ENCODE data around the gene C2orf92.

DNA sequence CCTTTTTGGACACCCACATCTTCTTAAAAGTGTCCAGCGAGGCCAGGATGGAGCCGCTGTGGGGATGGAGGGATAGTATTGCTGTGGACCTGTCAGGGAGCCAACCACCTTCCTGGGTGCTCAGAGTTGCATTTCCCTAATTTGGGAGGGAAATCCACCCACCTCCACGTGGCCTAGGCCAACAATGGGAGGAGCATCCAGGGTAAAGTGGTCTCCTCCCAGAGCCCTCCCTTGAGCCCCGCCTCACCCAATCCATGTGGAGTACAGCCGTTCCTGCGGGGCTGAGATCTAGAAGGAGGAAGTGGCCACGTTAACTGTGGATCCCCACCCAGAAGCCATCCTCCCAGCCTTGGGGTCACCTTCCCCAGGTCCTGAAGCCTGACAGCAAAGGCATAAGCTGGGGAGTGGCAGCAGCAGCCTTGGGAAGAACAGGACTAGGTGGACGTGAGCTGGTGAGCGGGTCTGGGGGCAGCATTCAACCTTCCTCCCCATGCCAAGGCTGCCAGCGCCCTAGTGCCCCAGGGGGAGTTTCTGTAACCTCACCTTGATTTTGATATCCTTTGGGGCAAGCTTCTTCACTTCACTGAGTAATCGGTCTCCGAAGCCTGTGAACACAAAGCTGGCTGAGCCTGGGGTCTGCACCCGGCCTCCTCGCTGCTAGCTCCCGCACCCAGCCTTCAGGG lies 12.5 kb upstream of the C2orf92 start:
- TF ChIP-seq ZNF433 (tag by site-specific recombination; IDR thresholded peaks at IDR 0.05; ENCODE audit: low read depth) (no peak), ZNF324 (tag by site-specific recombination; IDR thresholded peaks at IDR 0.05) (no peak), ZNF174 (tag by site-specific recombination; IDR thresholded peaks at IDR 0.05) (no peak), ZNF274 (IDR thresholded peaks at IDR 0.05; ENCODE audit: low read length) (no peak), ZNF274 (tag by site-specific recombination; IDR thresholded peaks at IDR 0.05; ENCODE audit: borderline replicate concordance) (no peak), ZNF558 (tag by site-specific recombination; IDR thresholded peaks at IDR 0.05) (no peak), OSR2 (tag by site-specific recombination; IDR thresholded peaks at IDR 0.05) (no peak), ZNF133 (tag by site-specific recombination; IDR thresholded peaks at IDR 0.05) (no peak)
- TF ChIP-seq, protein P1, sequence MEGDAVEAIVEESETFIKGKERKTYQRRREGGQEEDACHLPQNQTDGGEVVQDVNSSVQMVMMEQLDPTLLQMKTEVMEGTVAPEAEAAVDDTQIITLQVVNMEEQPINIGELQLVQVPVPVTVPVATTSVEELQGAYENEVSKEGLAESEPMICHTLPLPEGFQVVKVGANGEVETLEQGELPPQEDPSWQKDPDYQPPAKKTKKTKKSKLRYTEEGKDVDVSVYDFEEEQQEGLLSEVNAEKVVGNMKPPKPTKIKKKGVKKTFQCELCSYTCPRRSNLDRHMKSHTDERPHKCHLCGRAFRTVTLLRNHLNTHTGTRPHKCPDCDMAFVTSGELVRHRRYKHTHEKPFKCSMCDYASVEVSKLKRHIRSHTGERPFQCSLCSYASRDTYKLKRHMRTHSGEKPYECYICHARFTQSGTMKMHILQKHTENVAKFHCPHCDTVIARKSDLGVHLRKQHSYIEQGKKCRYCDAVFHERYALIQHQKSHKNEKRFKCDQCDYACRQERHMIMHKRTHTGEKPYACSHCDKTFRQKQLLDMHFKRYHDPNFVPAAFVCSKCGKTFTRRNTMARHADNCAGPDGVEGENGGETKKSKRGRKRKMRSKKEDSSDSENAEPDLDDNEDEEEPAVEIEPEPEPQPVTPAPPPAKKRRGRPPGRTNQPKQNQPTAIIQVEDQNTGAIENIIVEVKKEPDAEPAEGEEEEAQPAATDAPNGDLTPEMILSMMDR (tag by site-specific recombination; IDR thresholded peaks at IDR 0.05) = no peak
- TF ChIP-seq, protein P2, sequence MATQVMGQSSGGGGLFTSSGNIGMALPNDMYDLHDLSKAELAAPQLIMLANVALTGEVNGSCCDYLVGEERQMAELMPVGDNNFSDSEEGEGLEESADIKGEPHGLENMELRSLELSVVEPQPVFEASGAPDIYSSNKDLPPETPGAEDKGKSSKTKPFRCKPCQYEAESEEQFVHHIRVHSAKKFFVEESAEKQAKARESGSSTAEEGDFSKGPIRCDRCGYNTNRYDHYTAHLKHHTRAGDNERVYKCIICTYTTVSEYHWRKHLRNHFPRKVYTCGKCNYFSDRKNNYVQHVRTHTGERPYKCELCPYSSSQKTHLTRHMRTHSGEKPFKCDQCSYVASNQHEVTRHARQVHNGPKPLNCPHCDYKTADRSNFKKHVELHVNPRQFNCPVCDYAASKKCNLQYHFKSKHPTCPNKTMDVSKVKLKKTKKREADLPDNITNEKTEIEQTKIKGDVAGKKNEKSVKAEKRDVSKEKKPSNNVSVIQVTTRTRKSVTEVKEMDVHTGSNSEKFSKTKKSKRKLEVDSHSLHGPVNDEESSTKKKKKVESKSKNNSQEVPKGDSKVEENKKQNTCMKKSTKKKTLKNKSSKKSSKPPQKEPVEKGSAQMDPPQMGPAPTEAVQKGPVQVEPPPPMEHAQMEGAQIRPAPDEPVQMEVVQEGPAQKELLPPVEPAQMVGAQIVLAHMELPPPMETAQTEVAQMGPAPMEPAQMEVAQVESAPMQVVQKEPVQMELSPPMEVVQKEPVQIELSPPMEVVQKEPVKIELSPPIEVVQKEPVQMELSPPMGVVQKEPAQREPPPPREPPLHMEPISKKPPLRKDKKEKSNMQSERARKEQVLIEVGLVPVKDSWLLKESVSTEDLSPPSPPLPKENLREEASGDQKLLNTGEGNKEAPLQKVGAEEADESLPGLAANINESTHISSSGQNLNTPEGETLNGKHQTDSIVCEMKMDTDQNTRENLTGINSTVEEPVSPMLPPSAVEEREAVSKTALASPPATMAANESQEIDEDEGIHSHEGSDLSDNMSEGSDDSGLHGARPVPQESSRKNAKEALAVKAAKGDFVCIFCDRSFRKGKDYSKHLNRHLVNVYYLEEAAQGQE (tag by site-specific recombination; IDR thresholded peaks at IDR 0.05) = no peak
